HEK293 (cell line): Measurements from ENCODE around the gene MUTYH.
A peak's percentile ranks its signal among the peaks of the same experiment; 100 is the strongest.
"Not testable (repeated sequence)": the region's sequence is repeated elsewhere in the genome, so short reads cannot be mapped to it uniquely, and the experiment has no call there.

Source experiments
- CTCF ChIA-PET: fragments of 350-600 bp; formaldehyde crosslinking; extraction: SDS; loops from one replicate; lab custom pipeline; 2021; ENCODE audit warnings: antibody characterized with exemption; lab: Yijun Ruan, JAX
- POLR2A ChIA-PET: fragments of 300-600 bp; formaldehyde crosslinking; extraction: SDS; loops from one replicate; lab custom pipeline; 2020; ENCODE audit warnings: antibody characterized with exemption, inconsistent platforms; lab: Yijun Ruan, JAX
- H3K27ac ChIP-seq: fragments of 200-500 bp; sonication (Bioruptor generic); 2 replicates; pipeline ENCODE4 v1.5.1; 2014; ENCODE audit warnings: low read depth, low read length, control low read depth, inconsistent platforms; ENCODE audit errors: extremely low read depth
- H3K36me3 ChIP-seq, 2 experiments: fragments of 200-500 bp in 1 of 2; sonication (Bioruptor generic) in 1 of 2; 1 replicate in 1 of 2; 2 replicates in 1 of 2; pipeline ENCODE4 v1.5.1; 2014 to 2017; ENCODE audit warnings: inconsistent platforms in 2 of 2, low read length in 2 of 2; ENCODE audit not compliant: control insufficient read depth in 2 of 2, insufficient read depth in 1 of 2
- H3K4me1 ChIP-seq: fragments of 200-500 bp; sonication (Bioruptor generic); 2 replicates; pipeline ENCODE4 v1.5.1; 2014; ENCODE audit warnings: mild to moderate bottlenecking, low read length, inconsistent platforms; ENCODE audit not compliant: control insufficient read depth, insufficient read depth
- H3K4me3 ChIP-seq: 2 replicates; pipeline ENCODE4 v1.5.1; 2011; ENCODE audit warnings: low read depth, mild to moderate bottlenecking, control low read depth, low read length, moderate library complexity
- H3K9me3 ChIP-seq: fragments of 200-500 bp; sonication (Bioruptor generic); 2 replicates; pipeline ENCODE4 v1.5.1; 2014; ENCODE audit warnings: low read depth, low read length, inconsistent platforms; ENCODE audit not compliant: control insufficient read depth, insufficient read depth
- AEBP2 ChIP-seq: fragments of 450-650 bp; formaldehyde crosslinking; IDR thresholded peaks from 2 replicates; pipeline ENCODE4 v1.5.1; 2016; ENCODE audit warnings: missing biosample characterization, missing genetic modification characterization, borderline replicate concordance
- KLF1 ChIP-seq: fragments of 450-650 bp; formaldehyde crosslinking; IDR thresholded peaks from 2 replicates; pipeline ENCODE4 v1.5.1; 2016; ENCODE audit warnings: missing biosample characterization, missing genetic modification characterization
- KLF8 ChIP-seq: fragments of 450-650 bp; formaldehyde crosslinking; IDR thresholded peaks from 2 replicates; pipeline ENCODE4 v1.5.1; 2016; ENCODE audit warnings: missing biosample characterization, missing genetic modification characterization
- PATZ1 ChIP-seq: fragments of 450-650 bp; formaldehyde crosslinking; IDR thresholded peaks from 2 replicates; pipeline ENCODE4 v1.5.1; 2016; ENCODE audit warnings: missing biosample characterization, missing genetic modification characterization
- SCRT1 ChIP-seq: fragments of 450-650 bp; formaldehyde crosslinking; IDR thresholded peaks from 2 replicates; pipeline ENCODE4 v1.5.1; 2016; ENCODE audit warnings: missing biosample characterization, missing genetic modification characterization, borderline replicate concordance
- SCRT2 ChIP-seq: fragments of 450-650 bp; formaldehyde crosslinking; IDR thresholded peaks from 2 replicates; pipeline ENCODE4 v1.5.1; 2016; ENCODE audit warnings: missing biosample characterization, missing genetic modification characterization
- SP2 ChIP-seq: fragments of 450-650 bp; formaldehyde crosslinking; IDR thresholded peaks from 2 replicates; pipeline ENCODE4 v1.5.1; 2016; ENCODE audit warnings: missing biosample characterization, missing genetic modification characterization
- ZBTB48 ChIP-seq: fragments of 450-650 bp; formaldehyde crosslinking; IDR thresholded peaks from 2 replicates; pipeline ENCODE4 v1.5.1; 2016; ENCODE audit warnings: missing biosample characterization, missing genetic modification characterization
- ZEB2 ChIP-seq: fragments of 450-650 bp; formaldehyde crosslinking; IDR thresholded peaks from 2 replicates; pipeline ENCODE4 v1.5.1; 2016; ENCODE audit warnings: missing biosample characterization, missing genetic modification characterization
- ZNF155 ChIP-seq: fragments of 450-650 bp; formaldehyde crosslinking; IDR thresholded peaks from 2 replicates; pipeline ENCODE4 v1.5.1; 2016; ENCODE audit warnings: missing biosample characterization, missing genetic modification characterization
- ZNF24 ChIP-seq: fragments of 450-650 bp; formaldehyde crosslinking; IDR thresholded peaks from 2 replicates; pipeline ENCODE4 v1.5.1; 2016; ENCODE audit warnings: missing biosample characterization, missing genetic modification characterization
- ZNF248 ChIP-seq: fragments of 450-650 bp; formaldehyde crosslinking; IDR thresholded peaks from 2 replicates; pipeline ENCODE4 v1.5.1; 2017; ENCODE audit warnings: missing biosample characterization, missing genetic modification characterization
- ZNF354C ChIP-seq: fragments of 450-650 bp; formaldehyde crosslinking; IDR thresholded peaks from 2 replicates; pipeline ENCODE4 v1.5.1; 2016; ENCODE audit warnings: missing biosample characterization, missing genetic modification characterization, low read depth, borderline replicate concordance
- ZNF423 ChIP-seq: fragments of 450-650 bp; formaldehyde crosslinking; IDR thresholded peaks from 2 replicates; pipeline ENCODE4 v1.5.1; 2016; ENCODE audit warnings: missing biosample characterization, missing genetic modification characterization
- ZNF555 ChIP-seq: fragments of 450-650 bp; formaldehyde crosslinking; conservative IDR thresholded peaks from 2 replicates; pipeline ENCODE4 v1.5.1; 2017; ENCODE audit warnings: missing biosample characterization, mild to moderate bottlenecking, missing genetic modification characterization, inconsistent platforms
- ZNF610 ChIP-seq: fragments of 450-650 bp; formaldehyde crosslinking; IDR thresholded peaks from 2 replicates; pipeline ENCODE4 v1.5.1; 2016; ENCODE audit warnings: missing biosample characterization, missing genetic modification characterization, borderline replicate concordance
- ZNF654 ChIP-seq: fragments of 450-650 bp; formaldehyde crosslinking; IDR thresholded peaks from 2 replicates; pipeline ENCODE4 v1.5.1; 2016; ENCODE audit warnings: low read depth, missing biosample characterization, missing genetic modification characterization
- ZNF658 ChIP-seq: fragments of 450-650 bp; formaldehyde crosslinking; IDR thresholded peaks from 2 replicates; pipeline ENCODE4; 2016; ENCODE audit warnings: missing biosample characterization, missing genetic modification characterization
- ZNF664 ChIP-seq: fragments of 450-650 bp; formaldehyde crosslinking; IDR thresholded peaks from 2 replicates; pipeline ENCODE4 v1.5.1; 2016; ENCODE audit warnings: missing biosample characterization, missing genetic modification characterization
- ZNF701 ChIP-seq: fragments of 450-650 bp; formaldehyde crosslinking; IDR thresholded peaks from 2 replicates; pipeline ENCODE4 v1.5.1; 2016; ENCODE audit warnings: missing biosample characterization, missing genetic modification characterization
- ZNF707 ChIP-seq: fragments of 450-650 bp; formaldehyde crosslinking; IDR thresholded peaks from 2 replicates; pipeline ENCODE4 v1.5.1; 2016; ENCODE audit warnings: missing biosample characterization, missing genetic modification characterization
- ZNF777 ChIP-seq: fragments of 450-650 bp; formaldehyde crosslinking; IDR thresholded peaks from 2 replicates; pipeline ENCODE4 v1.5.1; 2017; ENCODE audit warnings: missing biosample characterization, missing genetic modification characterization, borderline replicate concordance
- ZNF785 ChIP-seq: fragments of 450-650 bp; formaldehyde crosslinking; IDR thresholded peaks from 2 replicates; pipeline ENCODE4 v1.5.1; 2016; ENCODE audit warnings: missing biosample characterization, missing genetic modification characterization
- ZNF791 ChIP-seq: fragments of 450-650 bp; formaldehyde crosslinking; IDR thresholded peaks from 2 replicates; pipeline ENCODE4 v1.5.1; 2016; ENCODE audit warnings: missing biosample characterization, missing genetic modification characterization
- ZNF843 ChIP-seq: fragments of 450-650 bp; formaldehyde crosslinking; IDR thresholded peaks from 2 replicates; pipeline ENCODE4 v1.5.1; 2016; ENCODE audit warnings: missing biosample characterization, missing genetic modification characterization
- ZSCAN23 ChIP-seq: fragments of 450-650 bp; formaldehyde crosslinking; IDR thresholded peaks from 2 replicates; pipeline ENCODE4 v1.5.1; 2016; ENCODE audit warnings: missing biosample characterization, missing genetic modification characterization
- ZSCAN30 ChIP-seq: fragments of 450-650 bp; IDR thresholded peaks from 2 replicates; pipeline ENCODE4 v1.5.1; 2018; ENCODE audit warnings: missing biosample characterization, mild to moderate bottlenecking, missing genetic modification characterization, moderate library complexity
- TF ChIP-seq, protein P1 (sequence below): fragments of 450-650 bp; formaldehyde crosslinking; IDR thresholded peaks from 2 replicates; pipeline ENCODE4 v1.5.1; 2016; ENCODE audit warnings: missing biosample characterization, missing genetic modification characterization
- TF ChIP-seq, protein P2 (sequence below): fragments of 450-650 bp; formaldehyde crosslinking; IDR thresholded peaks from 2 replicates; pipeline ENCODE4 v1.5.1; 2017; ENCODE audit warnings: missing biosample characterization, missing genetic modification characterization

The MUTYH gene

DNA sequence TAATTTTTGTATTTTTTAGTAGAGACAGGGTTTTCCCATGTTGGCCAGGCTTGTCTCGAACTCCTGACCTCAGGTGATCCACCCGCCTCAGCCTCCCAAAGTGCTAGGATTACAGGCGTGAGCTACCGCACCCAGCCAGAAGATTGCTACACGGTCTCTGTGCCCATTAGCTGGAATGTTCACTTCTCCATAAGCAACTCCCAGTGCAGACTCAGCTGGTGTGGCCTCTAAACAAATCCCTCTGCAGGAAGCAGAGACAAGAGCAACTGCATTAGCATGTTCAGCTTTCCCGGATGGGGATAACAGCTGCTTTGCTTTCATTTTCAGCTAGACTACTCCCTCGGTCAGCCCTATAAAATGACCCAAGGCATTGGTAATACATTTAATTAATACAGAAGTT is 20.7 kb upstream of the MUTYH start:
- not testable (repeated sequence) for H3K4me3 ChIP-seq
- POLR2A ChIA-PET = interaction anchor here (0.6 to 1.2 kb wide), 3 partner anchors 130 to 286 kb away, joined by 3 to 4 read pairs (median 4); partner anchors contain the start of genes PRDX1 and TESK2
- TF ChIP-seq KLF1 (tag by site-specific recombination) = peak; percentile 74
- TF ChIP-seq, protein P1, sequence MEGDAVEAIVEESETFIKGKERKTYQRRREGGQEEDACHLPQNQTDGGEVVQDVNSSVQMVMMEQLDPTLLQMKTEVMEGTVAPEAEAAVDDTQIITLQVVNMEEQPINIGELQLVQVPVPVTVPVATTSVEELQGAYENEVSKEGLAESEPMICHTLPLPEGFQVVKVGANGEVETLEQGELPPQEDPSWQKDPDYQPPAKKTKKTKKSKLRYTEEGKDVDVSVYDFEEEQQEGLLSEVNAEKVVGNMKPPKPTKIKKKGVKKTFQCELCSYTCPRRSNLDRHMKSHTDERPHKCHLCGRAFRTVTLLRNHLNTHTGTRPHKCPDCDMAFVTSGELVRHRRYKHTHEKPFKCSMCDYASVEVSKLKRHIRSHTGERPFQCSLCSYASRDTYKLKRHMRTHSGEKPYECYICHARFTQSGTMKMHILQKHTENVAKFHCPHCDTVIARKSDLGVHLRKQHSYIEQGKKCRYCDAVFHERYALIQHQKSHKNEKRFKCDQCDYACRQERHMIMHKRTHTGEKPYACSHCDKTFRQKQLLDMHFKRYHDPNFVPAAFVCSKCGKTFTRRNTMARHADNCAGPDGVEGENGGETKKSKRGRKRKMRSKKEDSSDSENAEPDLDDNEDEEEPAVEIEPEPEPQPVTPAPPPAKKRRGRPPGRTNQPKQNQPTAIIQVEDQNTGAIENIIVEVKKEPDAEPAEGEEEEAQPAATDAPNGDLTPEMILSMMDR (tag by site-specific recombination) = 0 out of 2 replicates have a peak, but pooled peaks have one; percentile 5

DNA sequence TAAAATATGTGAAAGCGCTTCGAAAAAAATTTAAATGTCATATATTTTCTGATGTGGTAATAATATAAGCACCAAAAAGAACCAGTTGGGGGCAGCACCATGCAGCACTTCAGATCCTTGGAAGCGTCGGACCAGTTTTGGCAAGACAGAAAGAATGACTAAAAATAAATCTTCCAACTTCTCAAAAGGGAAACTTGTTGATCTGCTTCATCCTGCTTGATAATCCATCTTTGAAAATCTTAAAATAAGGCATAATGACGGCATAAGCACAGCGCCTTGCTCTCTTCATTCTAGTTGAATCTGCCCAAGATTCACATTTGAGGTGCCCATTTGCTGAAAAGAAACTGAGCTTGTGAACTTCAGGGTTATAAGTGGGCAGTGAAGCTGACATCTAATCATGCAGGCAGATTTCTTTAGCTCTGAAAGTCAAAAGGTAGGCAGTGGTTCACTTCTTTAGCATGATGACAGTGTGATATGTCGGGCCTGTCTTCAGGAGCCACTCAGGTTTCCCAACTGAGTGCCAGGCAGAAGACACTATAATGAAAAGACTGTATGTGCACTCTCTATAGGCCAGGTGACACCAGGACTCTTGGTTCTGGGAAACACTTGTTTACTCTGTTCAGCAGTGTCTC is 19.8 kb upstream of the MUTYH start:
- Histone ChIP-seq H3K27ac (no peak overlapping the region), H3K4me1 (peaks cover 7% of the 10 kb centered on the region; the same call in 1 of the 2 replicates), H3K9me3 (no peaks in the 10 kb centered on the region), H3K4me3 (no peak overlapping the region), H3K36me3 (no peaks in the 10 kb centered on the region)
- POLR2A ChIA-PET = interaction anchor here (0.6 to 1.1 kb wide), 2 partner anchors 131 to 173 kb away, joined by 3 to 4 read pairs; partner anchors contain the start of gene TESK2
- CTCF ChIA-PET = interaction anchor here (0.6 to 11.2 kb wide), 24 partner anchors 9 to 751 kb away, joined by 3 to 157 read pairs (median 4); partner anchors contain the start of genes CCDC163, MMACHC and TESK2
- TF ChIP-seq ZNF777 (tag by site-specific recombination) = no peak
- TF ChIP-seq ZSCAN23 (tag by site-specific recombination) = no peak
- TF ChIP-seq AEBP2 = no peak
- TF ChIP-seq ZNF785 = no peak
- TF ChIP-seq ZNF248 (tag by site-specific recombination) = no peak
- TF ChIP-seq ZNF24 (tag by site-specific recombination) = no peak
- no peak for TF ChIP-seq PATZ1
- no peak for TF ChIP-seq ZNF843 (tag by site-specific recombination)
- TF ChIP-seq ZNF664 (tag by site-specific recombination) = no peak
- no peak for TF ChIP-seq ZNF701
- TF ChIP-seq ZBTB48 (tag by site-specific recombination) = no peak
- no peak for TF ChIP-seq KLF8 (tag by site-specific recombination)
- TF ChIP-seq, protein P2, sequence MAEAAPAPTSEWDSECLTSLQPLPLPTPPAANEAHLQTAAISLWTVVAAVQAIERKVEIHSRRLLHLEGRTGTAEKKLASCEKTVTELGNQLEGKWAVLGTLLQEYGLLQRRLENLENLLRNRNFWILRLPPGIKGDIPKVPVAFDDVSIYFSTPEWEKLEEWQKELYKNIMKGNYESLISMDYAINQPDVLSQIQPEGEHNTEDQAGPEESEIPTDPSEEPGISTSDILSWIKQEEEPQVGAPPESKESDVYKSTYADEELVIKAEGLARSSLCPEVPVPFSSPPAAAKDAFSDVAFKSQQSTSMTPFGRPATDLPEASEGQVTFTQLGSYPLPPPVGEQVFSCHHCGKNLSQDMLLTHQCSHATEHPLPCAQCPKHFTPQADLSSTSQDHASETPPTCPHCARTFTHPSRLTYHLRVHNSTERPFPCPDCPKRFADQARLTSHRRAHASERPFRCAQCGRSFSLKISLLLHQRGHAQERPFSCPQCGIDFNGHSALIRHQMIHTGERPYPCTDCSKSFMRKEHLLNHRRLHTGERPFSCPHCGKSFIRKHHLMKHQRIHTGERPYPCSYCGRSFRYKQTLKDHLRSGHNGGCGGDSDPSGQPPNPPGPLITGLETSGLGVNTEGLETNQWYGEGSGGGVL (tag by site-specific recombination) = no peak
- no peak for TF ChIP-seq ZNF791 (tag by site-specific recombination)
- TF ChIP-seq ZNF707 (tag by site-specific recombination) = no peak
- TF ChIP-seq ZNF610 = no peak
- no peak for TF ChIP-seq ZEB2 (tag by site-specific recombination)
- no peak for TF ChIP-seq ZNF155
- peak; percentile 93 for TF ChIP-seq SCRT2 (tag by site-specific recombination)
- TF ChIP-seq ZNF354C (tag by site-specific recombination) = no peak
- TF ChIP-seq ZSCAN30 (tag by site-specific recombination) = no peak
- no peak for TF ChIP-seq ZNF658 (tag by site-specific recombination)
- TF ChIP-seq SP2 (tag by site-specific recombination) = no peak
- TF ChIP-seq ZNF423 (tag by site-specific recombination) = no peak
- TF ChIP-seq ZNF654 (tag by site-specific recombination) = peak; percentile 87
- TF ChIP-seq SCRT1 (tag by site-specific recombination) = 0 out of 2 replicates have a peak, but pooled peaks have one; percentile 44
- TF ChIP-seq ZNF555 (tag by site-specific recombination) = no peak

More for the DNA sequence above, 20.7 kb upstream of the MUTYH start:
- CTCF ChIA-PET = interaction anchor here (0.7 to 11.2 kb wide), 10 partner anchors 9 to 523 kb away, joined by 3 to 157 read pairs (median 4); partner anchors contain the start of genes CCDC163, MMACHC and TESK2
- H3K27ac ChIP-seq, H3K36me3 ChIP-seq, H3K9me3 ChIP-seq, H3K4me1 ChIP-seq: not testable (repeated sequence)
